Measurements from ENCODE around the gene SLC2A3.
A peak's percentile ranks its signal among the peaks of the same experiment; 100 is the strongest.
"Not testable (repeated sequence)": the region's sequence is repeated elsewhere in the genome, so short reads cannot be mapped to it uniquely, and the experiment has no call there.

The SLC2A3 gene

GRCh38 chr12:7935590-7936581 lies at the start of gene SLC2A3:
Gene SLC2A3 (minus strand): TSS chr12:7936187. CDS start chr12:7936034, 153 bp downstream.
- no CpG with 5 or more reads among the region's 15 CpGs for WGBS (ENCODE audit: insufficient coverage, insufficient read length)
- DNase-seq (ENCODE audit: low read depth, low spot score) = no peak
- Histone ChIP-seq H3K27ac (ENCODE audit: low read length) (no peak within 1 kb of the TSS), H3K27me3 (ENCODE audit: control insufficient read depth, insufficient read depth, low read length) (no peaks in the 10 kb centered on the region), H3K4me3 (ENCODE audit: low read length) (peak within 1 kb of the TSS; percentile 87), H3K36me3 (ENCODE audit: control insufficient read depth, insufficient read depth, low read length) (peaks cover 12% of the 10 kb centered on the region), H3K4me1 (ENCODE audit: control insufficient read depth, insufficient read depth, low read length) (no peaks in the 10 kb centered on the region), H3K9me3 (ENCODE audit: control insufficient read depth, insufficient read depth, low read length) (no peaks in the 10 kb centered on the region)

GRCh38 chr12:7984900-7985299 lies 48.9 kb upstream of the SLC2A3 start:
- Histone ChIP-seq H3K4me3 (ENCODE audit: low read length) (no peak overlapping the region), H3K27me3 (ENCODE audit: control insufficient read depth, insufficient read depth, low read length) (no peaks in the 10 kb centered on the region), H3K27ac (ENCODE audit: low read length) (no peak overlapping the region), H3K9me3 (ENCODE audit: control insufficient read depth, insufficient read depth, low read length) (no peaks in the 10 kb centered on the region), H3K4me1 (ENCODE audit: control insufficient read depth, insufficient read depth, low read length) (no peaks in the 10 kb centered on the region), H3K36me3 (ENCODE audit: control insufficient read depth, insufficient read depth, low read length) (no peaks in the 10 kb centered on the region)
- no CpG with 5 or more reads among the region's 5 CpGs for WGBS (ENCODE audit: insufficient coverage, insufficient read length)
- no peak for DNase-seq (ENCODE audit: low read depth, low spot score)

GRCh38 chr12:7983460-7983859 lies 47.5 kb upstream of the SLC2A3 start:
- H3K27me3 ChIP-seq (ENCODE audit: control insufficient read depth, insufficient read depth, low read length); H3K9me3 ChIP-seq (ENCODE audit: control insufficient read depth, insufficient read depth, low read length); H3K4me3 ChIP-seq (ENCODE audit: low read length); H3K36me3 ChIP-seq (ENCODE audit: control insufficient read depth, insufficient read depth, low read length); H3K27ac ChIP-seq (ENCODE audit: low read length); H3K4me1 ChIP-seq (ENCODE audit: control insufficient read depth, insufficient read depth, low read length); DNase-seq (ENCODE audit: low read depth, low spot score): not testable (repeated sequence)
- WGBS (ENCODE audit: insufficient coverage, insufficient read length) = no CpG with 5 or more reads among the region's 1 CpG

- not testable (repeated sequence) for H3K27ac ChIP-seq (ENCODE audit: low read length)
- WGBS (ENCODE audit: insufficient coverage, insufficient read length) = no CpG with 5 or more reads among the region's 11 CpGs
Measured at GRCh38 chr12:7983019-7983418, 47.0 kb upstream of the SLC2A3 start.

GRCh38 chr12:7982332-7982735 lies 46.3 kb upstream of the SLC2A3 start:
- H3K27me3 ChIP-seq (ENCODE audit: control insufficient read depth, insufficient read depth, low read length); H3K4me3 ChIP-seq (ENCODE audit: low read length); DNase-seq (ENCODE audit: low read depth, low spot score); H3K36me3 ChIP-seq (ENCODE audit: control insufficient read depth, insufficient read depth, low read length); H3K27ac ChIP-seq (ENCODE audit: low read length); H3K4me1 ChIP-seq (ENCODE audit: control insufficient read depth, insufficient read depth, low read length); H3K9me3 ChIP-seq (ENCODE audit: control insufficient read depth, insufficient read depth, low read length): not testable (repeated sequence)
- WGBS (ENCODE audit: insufficient coverage, insufficient read length) = no CpG with 5 or more reads among the region's 2 CpGs

More at GRCh38 chr12:7983019-7983418, 47.0 kb upstream of the SLC2A3 start:
- DNase-seq (ENCODE audit: low read depth, low spot score); H3K9me3 ChIP-seq (ENCODE audit: control insufficient read depth, insufficient read depth, low read length); H3K4me3 ChIP-seq (ENCODE audit: low read length); H3K4me1 ChIP-seq (ENCODE audit: control insufficient read depth, insufficient read depth, low read length); H3K36me3 ChIP-seq (ENCODE audit: control insufficient read depth, insufficient read depth, low read length); H3K27me3 ChIP-seq (ENCODE audit: control insufficient read depth, insufficient read depth, low read length): not testable (repeated sequence)

GRCh38 chr12:7981446-7981845 lies 45.5 kb upstream of the SLC2A3 start:
- Histone ChIP-seq H3K4me3 (ENCODE audit: low read length) (no peak overlapping the region), H3K4me1 (ENCODE audit: control insufficient read depth, insufficient read depth, low read length) (no peaks in the 10 kb centered on the region), H3K36me3 (ENCODE audit: control insufficient read depth, insufficient read depth, low read length) (no peaks in the 10 kb centered on the region), H3K27ac (ENCODE audit: low read length) (no peak overlapping the region), H3K27me3 (ENCODE audit: control insufficient read depth, insufficient read depth, low read length) (no peaks in the 10 kb centered on the region), H3K9me3 (ENCODE audit: control insufficient read depth, insufficient read depth, low read length) (no peaks in the 10 kb centered on the region)
- no peak for DNase-seq (ENCODE audit: low read depth, low spot score)
- no CpG with 5 or more reads among the region's 4 CpGs for WGBS (ENCODE audit: insufficient coverage, insufficient read length)

- not testable (repeated sequence) for DNase-seq (ENCODE audit: low read depth, low spot score); H3K36me3 ChIP-seq (ENCODE audit: control insufficient read depth, insufficient read depth, low read length); H3K27me3 ChIP-seq (ENCODE audit: control insufficient read depth, insufficient read depth, low read length); H3K4me3 ChIP-seq (ENCODE audit: low read length); H3K27ac ChIP-seq (ENCODE audit: low read length); H3K4me1 ChIP-seq (ENCODE audit: control insufficient read depth, insufficient read depth, low read length); H3K9me3 ChIP-seq (ENCODE audit: control insufficient read depth, insufficient read depth, low read length)
- no CpG with 5 or more reads among the region's 13 CpGs for WGBS (ENCODE audit: insufficient coverage, insufficient read length)
Measured at GRCh38 chr12:7977351-7978124, 41.6 kb upstream of the SLC2A3 start.

- Histone ChIP-seq H3K9me3 (ENCODE audit: control insufficient read depth, insufficient read depth, low read length) (no peaks in the 10 kb centered on the region), H3K4me1 (ENCODE audit: control insufficient read depth, insufficient read depth, low read length) (peaks cover 1% of the 10 kb centered on the region; the same call in 1 of the 2 replicates), H3K27ac (ENCODE audit: low read length) (no peak overlapping the region), H3K27me3 (ENCODE audit: control insufficient read depth, insufficient read depth, low read length) (no peaks in the 10 kb centered on the region), H3K4me3 (ENCODE audit: low read length) (no peak overlapping the region), H3K36me3 (ENCODE audit: control insufficient read depth, insufficient read depth, low read length) (no peaks in the 10 kb centered on the region)
- no peak for DNase-seq (ENCODE audit: low read depth, low spot score)
- WGBS (ENCODE audit: insufficient coverage, insufficient read length) = no CpG with 5 or more reads among the region's 6 CpGs
Measured at GRCh38 chr12:7973457-7973825, 37.5 kb upstream of the SLC2A3 start.

GRCh38 chr12:7972734-7973456 lies 36.9 kb upstream of the SLC2A3 start:
- H3K9me3 ChIP-seq (ENCODE audit: control insufficient read depth, insufficient read depth, low read length) = no peaks in the 10 kb centered on the region
- H3K4me1 ChIP-seq (ENCODE audit: control insufficient read depth, insufficient read depth, low read length) = peaks cover 1% of the 10 kb centered on the region; the same call in 1 of the 2 replicates
- no peak for DNase-seq (ENCODE audit: low read depth, low spot score)
- no peaks in the 10 kb centered on the region for H3K36me3 ChIP-seq (ENCODE audit: control insufficient read depth, insufficient read depth, low read length)
- no CpG with 5 or more reads among the region's 19 CpGs for WGBS (ENCODE audit: insufficient coverage, insufficient read length)
- no peak overlapping the region for H3K27ac ChIP-seq (ENCODE audit: low read length)
- no peak overlapping the region for H3K4me3 ChIP-seq (ENCODE audit: low read length)
- H3K27me3 ChIP-seq (ENCODE audit: control insufficient read depth, insufficient read depth, low read length) = no peaks in the 10 kb centered on the region

GRCh38 chr12:7972269-7972668 lies 36.3 kb upstream of the SLC2A3 start:
- not testable (repeated sequence) for H3K27ac ChIP-seq (ENCODE audit: low read length); H3K4me1 ChIP-seq (ENCODE audit: control insufficient read depth, insufficient read depth, low read length); H3K27me3 ChIP-seq (ENCODE audit: control insufficient read depth, insufficient read depth, low read length); H3K36me3 ChIP-seq (ENCODE audit: control insufficient read depth, insufficient read depth, low read length); H3K4me3 ChIP-seq (ENCODE audit: low read length); DNase-seq (ENCODE audit: low read depth, low spot score); H3K9me3 ChIP-seq (ENCODE audit: control insufficient read depth, insufficient read depth, low read length)
- WGBS (ENCODE audit: insufficient coverage, insufficient read length) = no CpG with 5 or more reads among the region's 9 CpGs

Data from iPS DF 6.9 (cell line).